NT2/D1 (cell line): ENCODE results near the gene CDADC1.

Experiments
- YY1 ChIP-seq: IDR thresholded peaks from 2 replicates; pipeline ENCODE4 v1.6.1; 2011; ENCODE audit not compliant: insufficient read length, insufficient read depth
- ZNF274 ChIP-seq: IDR thresholded peaks from 2 replicates; pipeline ENCODE4 v1.6.1; 2011; ENCODE audit warnings: mild to moderate bottlenecking, low read depth, low read length

GRCh38 chr13:49340161-49340560 is 92.4 kb downstream of the CDADC1 start:
- TF ChIP-seq YY1 (no peak), ZNF274 (no peak)
